Measurements from ENCODE around the gene GCSAM. TPM values are rescaled to one million over a fixed set of nuclear protein-coding genes. Genes with fewer than 3 reads are reported as not detected.
A peak's percentile ranks its signal among the peaks of the same experiment; 100 is the strongest.

The GCSAM gene
- total and polyA plus RNA-seq, 2 experiments from 2014 or later: 0.86 TPM; not detected in 1

GRCh38 chr3:112119962-112120836 is 12.8 kb downstream of the GCSAM start:
- H3K36me3 Mint-ChIP-seq (ENCODE audit: low read depth): peaks cover 14% of the 10 kb centered on the region; the same call in 2 of the 3 replicates
- Histone ChIP-seq H2AFZ (no peak overlapping the region), H3F3A (replicated peaks; ENCODE audit: low read depth) (no peaks in the 10 kb centered on the region), H3K79me2 (replicated peaks; ENCODE audit: insufficient read depth) (no peaks in the 10 kb centered on the region), H3K36me3 (ENCODE audit: insufficient read depth) (no peaks in the 10 kb centered on the region; the same call in none of the 2 replicates), H3K4me2 (no peak overlapping the region), H3K27me3 (ENCODE audit: insufficient read depth) (no peaks in the 10 kb centered on the region), H3K4me1 (ENCODE audit: insufficient read depth) (peaks cover 21% of the 10 kb centered on the region), H3K4me3 (no peak overlapping the region), H4K20me1 (replicated peaks; ENCODE audit: insufficient read depth) (no peaks in the 10 kb centered on the region), H3K27ac (ENCODE audit: low read depth) (no peak overlapping the region), H3K9me2 (ENCODE audit: insufficient read depth) (no peaks in the 10 kb centered on the region)
- peaks cover 3% of the 10 kb centered on the region for H3K27me3 Mint-ChIP-seq (ENCODE audit: insufficient read depth, low read depth, poor library complexity)
- peaks cover 22% of the 10 kb centered on the region for H3K4me1 Mint-ChIP-seq
- 0 out of 2 replicates have a peak overlapping the region, but pooled peaks have one; percentile 5 for H3K27ac Mint-ChIP-seq
- ATAC-seq (peak; percentile 41; the same call in 2 of the 3 replicates), DNase-seq (ENCODE audit: low spot score) (no peak)
- TF ChIP-seq ZNF331 (CRISPR knock-in tag; IDR thresholded peaks at IDR 0.05; ENCODE audit: low read depth): no peak
- no peak for TF ChIP-seq STAT1 (IDR thresholded peaks at IDR 0.05; ENCODE audit: unreplicated experiment)
- TF ChIP-seq EZH2phosphoT487 (IDR thresholded peaks at IDR 0.05; ENCODE audit: unreplicated experiment): no peak
- no peak for TF ChIP-seq EZH2 (IDR thresholded peaks at IDR 0.05; ENCODE audit: low read depth, unreplicated experiment)
- TF ChIP-seq POLR2AphosphoS5 (IDR thresholded peaks at IDR 0.05; ENCODE audit: low read depth): no peak
- TF ChIP-seq REST (IDR thresholded peaks at IDR 0.05; ENCODE audit: unreplicated experiment): no peak
- no peak for TF ChIP-seq ETS1 (IDR thresholded peaks at IDR 0.05)
- no peak for TF ChIP-seq JUNB (IDR thresholded peaks at IDR 0.05; ENCODE audit: unreplicated experiment)
- TF ChIP-seq NANOG (IDR thresholded peaks at IDR 0.05; ENCODE audit: borderline replicate concordance): no peak
- TF ChIP-seq CREB1 (CRISPR knock-in tag; IDR thresholded peaks at IDR 0.05; ENCODE audit: low read depth): no peak
- TF ChIP-seq, protein P1, sequence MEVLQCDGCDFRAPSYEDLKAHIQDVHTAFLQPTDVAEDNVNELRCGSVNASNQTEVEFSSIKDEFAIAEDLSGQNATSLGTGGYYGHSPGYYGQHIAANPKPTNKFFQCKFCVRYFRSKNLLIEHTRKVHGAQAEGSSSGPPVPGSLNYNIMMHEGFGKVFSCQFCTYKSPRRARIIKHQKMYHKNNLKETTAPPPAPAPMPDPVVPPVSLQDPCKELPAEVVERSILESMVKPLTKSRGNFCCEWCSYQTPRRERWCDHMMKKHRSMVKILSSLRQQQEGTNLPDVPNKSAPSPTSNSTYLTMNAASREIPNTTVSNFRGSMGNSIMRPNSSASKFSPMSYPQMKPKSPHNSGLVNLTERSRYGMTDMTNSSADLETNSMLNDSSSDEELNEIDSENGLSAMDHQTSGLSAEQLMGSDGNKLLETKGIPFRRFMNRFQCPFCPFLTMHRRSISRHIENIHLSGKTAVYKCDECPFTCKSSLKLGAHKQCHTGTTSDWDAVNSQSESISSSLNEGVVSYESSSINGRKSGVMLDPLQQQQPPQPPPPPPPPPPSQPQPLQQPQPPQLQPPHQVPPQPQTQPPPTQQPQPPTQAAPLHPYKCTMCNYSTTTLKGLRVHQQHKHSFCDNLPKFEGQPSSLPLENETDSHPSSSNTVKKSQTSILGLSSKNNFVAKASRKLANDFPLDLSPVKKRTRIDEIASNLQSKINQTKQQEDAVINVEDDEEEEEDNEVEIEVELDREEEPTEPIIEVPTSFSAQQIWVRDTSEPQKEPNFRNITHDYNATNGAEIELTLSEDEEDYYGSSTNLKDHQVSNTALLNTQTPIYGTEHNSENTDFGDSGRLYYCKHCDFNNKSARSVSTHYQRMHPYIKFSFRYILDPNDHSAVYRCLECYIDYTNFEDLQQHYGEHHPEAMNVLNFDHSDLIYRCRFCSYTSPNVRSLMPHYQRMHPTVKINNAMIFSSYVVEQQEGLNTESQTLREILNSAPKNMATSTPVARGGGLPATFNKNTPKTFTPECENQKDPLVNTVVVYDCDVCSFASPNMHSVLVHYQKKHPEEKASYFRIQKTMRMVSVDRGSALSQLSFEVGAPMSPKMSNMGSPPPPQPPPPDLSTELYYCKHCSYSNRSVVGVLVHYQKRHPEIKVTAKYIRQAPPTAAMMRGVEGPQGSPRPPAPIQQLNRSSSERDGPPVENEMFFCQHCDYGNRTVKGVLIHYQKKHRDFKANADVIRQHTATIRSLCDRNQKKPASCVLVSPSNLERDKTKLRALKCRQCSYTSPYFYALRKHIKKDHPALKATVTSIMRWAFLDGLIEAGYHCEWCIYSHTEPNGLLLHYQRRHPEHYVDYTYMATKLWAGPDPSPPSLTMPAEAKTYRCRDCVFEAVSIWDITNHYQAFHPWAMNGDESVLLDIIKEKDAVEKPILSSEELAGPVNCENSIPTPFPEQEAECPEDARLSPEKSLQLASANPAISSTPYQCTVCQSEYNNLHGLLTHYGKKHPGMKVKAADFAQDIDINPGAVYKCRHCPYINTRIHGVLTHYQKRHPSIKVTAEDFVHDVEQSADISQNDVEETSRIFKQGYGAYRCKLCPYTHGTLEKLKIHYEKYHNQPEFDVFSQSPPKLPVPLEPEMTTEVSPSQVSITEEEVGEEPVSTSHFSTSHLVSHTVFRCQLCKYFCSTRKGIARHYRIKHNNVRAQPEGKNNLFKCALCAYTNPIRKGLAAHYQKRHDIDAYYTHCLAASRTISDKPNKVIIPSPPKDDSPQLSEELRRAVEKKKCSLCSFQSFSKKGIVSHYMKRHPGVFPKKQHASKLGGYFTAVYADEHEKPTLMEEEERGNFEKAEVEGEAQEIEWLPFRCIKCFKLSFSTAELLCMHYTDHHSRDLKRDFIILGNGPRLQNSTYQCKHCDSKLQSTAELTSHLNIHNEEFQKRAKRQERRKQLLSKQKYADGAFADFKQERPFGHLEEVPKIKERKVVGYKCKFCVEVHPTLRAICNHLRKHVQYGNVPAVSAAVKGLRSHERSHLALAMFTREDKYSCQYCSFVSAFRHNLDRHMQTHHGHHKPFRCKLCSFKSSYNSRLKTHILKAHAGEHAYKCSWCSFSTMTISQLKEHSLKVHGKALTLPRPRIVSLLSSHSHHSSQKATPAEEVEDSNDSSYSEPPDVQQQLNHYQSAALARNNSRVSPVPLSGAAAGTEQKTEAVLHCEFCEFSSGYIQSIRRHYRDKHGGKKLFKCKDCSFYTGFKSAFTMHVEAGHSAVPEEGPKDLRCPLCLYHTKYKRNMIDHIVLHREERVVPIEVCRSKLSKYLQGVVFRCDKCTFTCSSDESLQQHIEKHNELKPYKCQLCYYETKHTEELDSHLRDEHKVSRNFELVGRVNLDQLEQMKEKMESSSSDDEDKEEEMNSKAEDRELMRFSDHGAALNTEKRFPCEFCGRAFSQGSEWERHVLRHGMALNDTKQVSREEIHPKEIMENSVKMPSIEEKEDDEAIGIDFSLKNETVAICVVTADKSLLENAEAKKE (CRISPR knock-in tag; IDR thresholded peaks at IDR 0.05): no peak
- TF ChIP-seq, protein P2, sequence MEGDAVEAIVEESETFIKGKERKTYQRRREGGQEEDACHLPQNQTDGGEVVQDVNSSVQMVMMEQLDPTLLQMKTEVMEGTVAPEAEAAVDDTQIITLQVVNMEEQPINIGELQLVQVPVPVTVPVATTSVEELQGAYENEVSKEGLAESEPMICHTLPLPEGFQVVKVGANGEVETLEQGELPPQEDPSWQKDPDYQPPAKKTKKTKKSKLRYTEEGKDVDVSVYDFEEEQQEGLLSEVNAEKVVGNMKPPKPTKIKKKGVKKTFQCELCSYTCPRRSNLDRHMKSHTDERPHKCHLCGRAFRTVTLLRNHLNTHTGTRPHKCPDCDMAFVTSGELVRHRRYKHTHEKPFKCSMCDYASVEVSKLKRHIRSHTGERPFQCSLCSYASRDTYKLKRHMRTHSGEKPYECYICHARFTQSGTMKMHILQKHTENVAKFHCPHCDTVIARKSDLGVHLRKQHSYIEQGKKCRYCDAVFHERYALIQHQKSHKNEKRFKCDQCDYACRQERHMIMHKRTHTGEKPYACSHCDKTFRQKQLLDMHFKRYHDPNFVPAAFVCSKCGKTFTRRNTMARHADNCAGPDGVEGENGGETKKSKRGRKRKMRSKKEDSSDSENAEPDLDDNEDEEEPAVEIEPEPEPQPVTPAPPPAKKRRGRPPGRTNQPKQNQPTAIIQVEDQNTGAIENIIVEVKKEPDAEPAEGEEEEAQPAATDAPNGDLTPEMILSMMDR (conservative IDR thresholded peaks at IDR 0.05; ENCODE audit: low read depth in 2 of 2): no peak
- TF ChIP-seq ZNF114 (CRISPR knock-in tag; IDR thresholded peaks at IDR 0.05): no peak
- no peaks in the 10 kb centered on the region for H3K9me3 Mint-ChIP-seq
- H3K4me3 Mint-ChIP-seq: no peak overlapping the region

Data from GM23338 (cell line).